ENCODE results near the gene KDM4C.
A peak's percentile ranks its signal among the peaks of the same experiment; 100 is the strongest.
"Not testable (repeated sequence)": the region's sequence is repeated elsewhere in the genome, so short reads cannot be mapped to it uniquely, and the experiment has no call there.

KDM4C gene

DNA sequence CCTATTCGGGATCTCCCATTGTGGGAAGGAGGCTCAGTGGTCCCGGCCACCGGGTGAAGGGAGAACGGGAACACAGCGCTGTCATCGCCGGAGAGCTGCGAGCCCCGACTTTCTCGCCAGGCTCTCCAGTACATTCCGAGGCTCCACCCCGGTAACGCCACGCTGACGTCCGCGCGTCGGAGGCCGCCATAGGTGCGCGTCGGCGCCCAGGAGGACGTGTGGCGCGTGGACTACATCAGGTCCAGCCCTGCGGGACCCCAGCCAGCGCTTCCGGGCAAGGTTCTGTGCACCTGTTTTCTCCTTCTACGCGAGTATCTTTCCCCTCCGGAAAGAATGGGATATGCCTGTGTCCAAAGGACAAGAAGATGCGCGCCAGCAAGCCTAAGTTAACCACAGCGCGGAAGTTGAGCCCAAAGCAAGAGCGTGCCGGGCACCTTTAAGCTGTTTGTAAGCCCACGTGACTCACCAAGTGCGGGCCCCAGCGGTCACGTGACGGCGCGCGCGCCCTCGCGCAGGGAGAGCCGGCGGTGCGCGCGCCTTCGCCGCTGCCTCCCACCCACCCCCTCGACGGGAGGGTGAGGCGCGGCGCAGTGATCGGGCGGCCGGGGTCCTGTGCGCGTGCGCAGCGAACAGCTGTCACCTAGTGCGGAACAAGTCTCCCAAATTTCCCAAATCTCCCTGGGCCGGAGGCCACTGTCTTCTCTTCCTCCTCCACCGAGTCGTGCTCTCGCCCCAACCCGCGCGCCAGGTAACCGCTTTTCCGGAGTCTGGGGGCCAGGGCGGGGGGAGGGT lies at the start of gene KDM4C:
Gene KDM4C (plus strand): TSS at position 518 of the 792 bp plus-strand sequence. CDS start 35,016 bp downstream, outside the sequence.
- peak; percentile 87 for DNase-seq

DNA sequence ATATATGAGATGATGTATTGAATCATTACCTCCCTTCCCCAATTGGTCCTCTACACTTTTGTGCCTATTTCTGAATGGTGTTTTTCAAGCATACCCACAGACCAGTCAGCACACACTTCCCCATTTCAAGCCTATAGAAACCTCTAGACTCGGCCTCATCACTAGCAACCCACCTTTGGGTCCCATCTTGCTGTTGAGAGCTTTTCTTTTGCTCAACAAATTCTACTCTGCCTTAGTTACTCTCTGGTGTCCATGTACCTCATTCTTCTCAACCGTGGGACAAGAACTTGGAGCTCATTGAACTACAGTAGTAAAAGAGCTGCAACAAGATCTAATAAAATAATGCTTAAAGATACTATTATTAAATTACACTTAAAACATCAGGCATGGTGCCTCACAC lies 49.0 kb upstream of the KDM4C start:
- DNase-seq, result no peak

DNA sequence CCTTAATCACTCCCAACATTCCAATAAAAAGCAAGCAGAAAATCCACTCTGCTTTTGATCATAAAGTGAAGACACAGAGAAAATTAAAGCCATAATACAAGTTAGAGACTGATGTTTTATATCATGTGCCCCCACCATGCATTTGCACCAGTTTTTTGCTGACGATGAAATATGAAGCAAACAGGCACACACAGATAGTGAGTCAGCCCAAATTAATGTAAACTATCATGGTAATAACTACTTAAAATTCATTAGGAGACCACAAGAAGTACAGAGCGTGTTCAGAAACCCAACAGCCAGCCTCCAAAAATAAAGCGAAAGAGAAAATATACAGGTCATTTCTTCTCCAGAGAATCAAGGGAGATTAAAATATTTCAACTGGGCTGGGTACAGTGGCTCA lies 46.4 kb upstream of the KDM4C start:
- no peak for DNase-seq

DNA sequence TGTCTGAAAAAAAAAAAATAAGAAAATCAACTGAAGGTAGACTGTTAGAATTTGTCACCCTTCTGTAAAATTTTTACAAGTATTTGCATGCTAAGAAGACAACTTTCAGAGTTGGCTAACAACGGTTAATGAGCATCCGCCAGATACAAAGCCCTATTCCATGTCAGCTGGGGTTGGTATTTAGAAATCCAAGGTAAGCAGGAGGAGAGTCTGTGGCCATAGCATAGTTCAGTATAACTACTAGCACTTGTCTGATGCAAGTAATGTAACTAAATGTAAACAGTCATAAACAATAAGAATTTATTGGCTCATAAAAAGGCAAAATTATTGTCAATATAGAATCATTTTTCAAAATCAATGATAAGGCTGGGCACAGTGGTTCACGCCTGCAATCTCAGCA lies 45.7 kb upstream of the KDM4C start:
- no peak for DNase-seq

DNA sequence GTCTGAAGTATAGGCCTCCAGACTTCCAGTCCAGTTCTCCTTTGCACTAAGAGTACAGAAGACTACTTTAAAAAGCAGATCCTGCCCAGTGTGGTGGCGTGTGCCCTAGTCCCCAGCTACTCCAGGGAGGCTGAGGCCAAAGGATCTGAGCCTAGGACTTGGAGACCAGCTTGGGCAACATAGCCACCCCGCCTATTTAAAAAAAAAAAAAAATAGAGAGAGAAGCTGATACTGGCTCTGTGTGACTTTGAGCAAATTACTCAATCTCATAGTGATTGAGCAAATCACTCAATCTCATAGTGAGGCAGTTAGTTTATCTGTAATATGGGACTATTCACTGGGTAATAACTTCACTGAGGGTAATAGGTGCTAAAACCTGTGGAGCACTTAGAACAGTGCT lies 43.6 kb upstream of the KDM4C start:
- DNase-seq, result no peak

GRCh38 chr9:6715153-6715754 lies 42.5 kb upstream of the KDM4C start:
- not testable (repeated sequence) for DNase-seq

- no peak for DNase-seq
Observed at GRCh38 chr9:6715755-6716643, 41.8 kb upstream of the KDM4C start.

GRCh38 chr9:6716766-6717165 lies 41.0 kb upstream of the KDM4C start:
- DNase-seq, result no peak

DNA sequence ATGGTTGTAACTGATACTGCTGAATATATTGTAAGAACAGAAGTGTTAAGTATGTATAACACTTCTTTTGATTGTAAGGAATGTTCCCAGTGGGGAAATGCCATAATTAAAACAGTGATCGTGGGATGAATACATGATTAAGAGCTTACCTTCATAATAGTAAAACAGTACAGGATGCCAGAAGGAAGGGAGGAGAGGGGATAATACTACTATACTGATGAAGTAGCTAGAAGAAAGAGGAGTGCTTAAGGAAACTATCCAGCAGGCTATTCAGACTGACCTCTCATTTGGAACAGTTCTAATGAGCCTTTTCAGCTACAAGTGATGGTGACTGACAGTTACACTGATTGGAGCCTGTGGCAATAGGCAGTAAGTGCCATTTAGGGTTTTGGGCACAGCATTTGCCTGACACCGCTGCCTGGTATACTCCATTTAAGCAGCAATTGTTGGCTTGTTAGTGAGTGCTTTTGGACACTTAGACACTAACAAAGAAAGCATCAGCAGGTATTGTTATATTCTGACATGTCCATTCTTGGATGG lies 33.8 kb upstream of the KDM4C start:
- DNase-seq, result no peak

- DNase-seq, result no peak
Observed at GRCh38 chr9:6733257-6733656, 24.5 kb upstream of the KDM4C start.

- DNase-seq, result no peak
Observed at GRCh38 chr9:6733831-6734230, 23.9 kb upstream of the KDM4C start.

GRCh38 chr9:6735422-6735821 lies 22.4 kb upstream of the KDM4C start:
- DNase-seq, result no peak

GRCh38 chr9:6739218-6739617 lies 18.6 kb upstream of the KDM4C start:
- DNase-seq, result no peak

GRCh38 chr9:6748861-6749260 lies 8.9 kb upstream of the KDM4C start:
- not testable (repeated sequence) for DNase-seq

DNA sequence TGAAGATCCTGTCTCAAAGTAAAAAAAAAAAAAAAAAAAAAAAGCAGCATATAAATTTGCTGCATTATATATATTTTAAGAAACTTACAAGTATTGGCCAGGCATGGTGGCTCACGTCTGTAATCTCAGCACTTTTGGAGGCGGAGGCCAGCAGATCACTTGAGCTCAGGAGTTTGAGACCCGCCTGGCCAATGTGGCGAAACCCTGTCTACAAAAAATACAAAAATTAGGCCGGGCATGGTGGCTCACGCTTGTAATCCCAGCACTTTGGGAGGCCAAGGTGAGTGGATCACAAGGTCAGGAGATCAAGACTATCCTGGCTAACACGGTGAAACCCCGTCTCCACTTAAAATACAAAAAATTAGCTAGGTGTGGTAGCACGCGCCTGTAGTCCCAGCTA lies 2.9 kb upstream of the KDM4C start:
- DNase-seq, result not testable (repeated sequence)

DNA sequence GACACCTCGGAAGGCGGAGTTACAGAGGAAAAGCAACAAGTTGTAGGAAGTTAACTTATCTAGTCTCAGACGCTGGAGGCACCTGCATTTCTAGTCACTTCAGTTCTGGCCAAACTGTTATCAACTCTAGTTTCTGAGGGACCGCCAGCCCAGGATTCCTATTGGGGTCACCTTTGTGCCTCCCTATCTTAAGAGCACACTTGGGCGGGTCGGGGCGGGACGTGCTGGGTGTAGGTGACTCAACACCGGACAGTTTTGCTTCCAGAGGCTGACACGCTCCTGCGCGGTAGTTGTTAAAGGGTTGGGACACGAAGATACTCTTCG lies 679 bp upstream of the KDM4C start:
- DNase-seq, result no peak

- DNase-seq, result no peak
Observed at GRCh38 chr9:6758248-6758497, 400 bp downstream of the KDM4C start.

DNA sequence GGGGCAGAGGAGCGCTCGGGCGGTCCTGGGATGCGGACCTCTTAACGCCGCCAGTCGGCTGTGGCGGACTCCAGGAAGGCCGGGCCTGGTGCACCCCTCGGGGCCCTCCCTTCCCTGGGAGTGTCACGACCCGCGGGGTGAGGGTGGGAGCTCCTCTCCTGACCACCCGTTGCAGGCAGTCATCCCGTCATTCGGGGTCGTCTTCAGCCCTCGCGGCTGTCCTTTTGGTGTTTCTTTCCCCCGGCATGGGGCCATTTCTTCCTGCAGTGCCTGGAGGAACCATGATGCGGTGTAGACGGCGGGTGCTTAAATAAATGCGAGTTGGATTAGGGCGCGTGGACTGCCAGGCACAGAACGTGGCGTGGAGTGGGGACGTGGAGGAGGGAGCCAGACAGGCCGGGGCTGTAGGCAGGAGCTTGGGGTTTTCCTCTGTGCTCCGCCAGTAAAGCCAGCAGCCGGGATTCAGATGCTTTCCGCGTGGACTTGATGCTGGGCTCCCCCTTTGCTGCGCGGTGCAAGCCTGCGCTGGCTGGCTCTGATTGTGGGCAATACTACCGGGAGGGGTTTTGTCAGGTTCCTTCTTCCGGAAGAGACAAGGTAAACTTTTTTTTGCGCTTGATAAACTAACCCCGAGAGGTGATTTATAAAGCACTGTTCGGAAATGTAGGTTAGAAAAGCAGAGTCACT lies 868 bp downstream of the KDM4C start:
- no peak for DNase-seq

DNA sequence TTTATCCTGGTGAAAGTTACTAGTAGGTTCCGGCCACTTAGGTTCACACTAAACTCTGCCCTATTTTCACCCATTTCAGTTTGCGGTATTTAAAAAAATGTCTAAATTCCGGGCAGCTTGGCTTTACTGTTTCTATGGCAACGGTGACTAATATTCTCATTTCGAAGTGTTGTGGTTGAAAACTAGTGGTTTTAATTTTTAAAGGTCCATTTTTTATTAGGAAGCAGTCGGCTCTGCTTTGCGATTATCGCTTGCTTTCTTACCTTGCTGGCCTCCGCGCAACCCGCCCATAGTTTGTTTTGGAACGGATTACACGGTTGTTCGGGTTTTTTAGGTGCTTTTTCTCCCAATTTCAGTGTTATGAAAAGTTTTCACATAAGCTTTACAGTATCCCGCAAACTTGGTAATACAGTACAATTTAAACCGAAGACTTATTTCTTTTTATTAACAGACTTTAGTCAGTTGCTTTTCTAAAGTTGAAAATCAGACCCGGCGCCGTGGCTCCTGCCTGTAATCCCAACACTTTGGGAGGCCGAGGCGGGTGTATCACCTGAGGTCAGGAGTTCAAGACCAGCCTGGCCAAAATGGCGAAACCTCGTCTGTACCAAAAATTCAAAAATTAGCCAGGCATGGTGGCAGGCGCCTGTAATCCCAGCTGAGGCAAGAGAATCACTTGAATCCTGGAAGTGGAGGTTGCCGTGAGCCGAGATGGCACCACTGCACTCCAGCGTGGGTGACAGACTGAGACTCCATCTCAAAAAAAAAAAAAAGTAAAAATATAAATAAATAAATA lies 1.6 kb downstream of the KDM4C start:
- no peak for DNase-seq

DNA sequence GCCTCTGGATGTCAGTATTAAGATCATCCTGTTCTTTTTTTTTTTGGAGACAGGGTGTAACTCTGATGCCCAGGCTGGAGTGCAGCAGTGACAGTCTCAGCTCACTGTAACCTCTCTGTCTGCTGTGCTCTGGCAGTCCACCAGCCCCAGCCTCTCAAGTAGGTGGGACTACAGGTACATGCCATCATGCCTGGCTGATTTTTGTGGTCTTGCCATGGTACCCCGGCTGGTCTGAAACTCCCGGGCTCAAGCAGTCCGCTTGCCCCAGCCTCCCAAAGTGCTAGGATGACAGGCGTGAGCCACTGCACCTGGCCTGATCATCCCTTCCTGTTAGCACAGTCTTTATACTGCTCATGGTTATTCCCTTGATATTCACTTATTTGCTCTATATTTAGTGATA lies 3.5 kb downstream of the KDM4C start:
- no peak for DNase-seq

GRCh38 chr9:6763244-6763643 lies 5.5 kb downstream of the KDM4C start:
- no peak for DNase-seq

DNA sequence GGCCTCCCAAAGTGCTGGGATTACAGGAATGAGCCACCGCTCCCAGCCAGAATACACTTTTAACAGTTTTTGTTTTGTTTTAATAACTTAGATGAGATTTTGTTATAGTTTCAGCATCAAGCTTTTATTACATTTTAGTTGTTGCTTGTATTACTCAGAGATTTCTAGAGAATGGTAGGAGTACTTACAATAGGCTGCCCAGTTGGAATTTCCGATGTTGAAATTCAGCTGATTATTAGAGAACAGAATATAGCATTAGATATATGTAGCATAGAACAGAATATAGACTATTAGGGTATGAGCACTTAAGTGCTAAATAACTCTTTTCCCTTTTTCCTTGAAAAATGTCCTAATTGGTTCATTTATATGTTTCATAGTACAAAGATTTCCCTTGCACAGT lies 6.2 kb downstream of the KDM4C start:
- no peak for DNase-seq

Measured in NCI-H2107 (cell line).